Hindlimb muscle (tissue), 1 donor: ENCODE measurements around the gene MYLK2. TPM values are rescaled to one million over a fixed set of nuclear protein-coding genes. Genes with fewer than 3 reads are reported as not detected.
"Not testable (repeated sequence)": the region's sequence is repeated elsewhere in the genome, so short reads cannot be mapped to it uniquely, and the experiment has no call there.

Experiments used
- DNase-seq: peaks from one replicate; pipeline ENCODE4 v3.0.0-alpha.2; 2013
- polyA plus RNA-seq: library from polyadenylated mRNA; unstranded; fragments of 120-200 nt; gene quantifications from one replicate; pipeline ENCODE4 v1.2.1, GENCODE V29; 2013; ENCODE audit not compliant: insufficient read length

The MYLK2 gene
- polyA plus RNA-seq, 1 donor, result 54.0 TPM

GRCh38 chr20:31816221-31816620 is 2.9 kb upstream of the MYLK2 start:
- DNase-seq, result no peak

GRCh38 chr20:31817461-31817860 is 1.7 kb upstream of the MYLK2 start:
- no peak for DNase-seq

GRCh38 chr20:31818376-31818908 is 714 bp upstream of the MYLK2 start:
- DNase-seq, result no peak

- no peak for DNase-seq
Measured at GRCh38 chr20:31820228-31820627, 1.1 kb downstream of the MYLK2 start.

GRCh38 chr20:31821427-31821826 is 2.3 kb downstream of the MYLK2 start:
- no peak for DNase-seq

- peak; percentile 75 for DNase-seq
Measured at GRCh38 chr20:31822421-31823330, 3.5 kb downstream of the MYLK2 start.

- no peak for DNase-seq
Measured at GRCh38 chr20:31823360-31824124, 4.4 kb downstream of the MYLK2 start.

GRCh38 chr20:31824125-31824485 is 4.9 kb downstream of the MYLK2 start:
- no peak for DNase-seq

GRCh38 chr20:31824554-31825313 is 5.6 kb downstream of the MYLK2 start:
- DNase-seq, result no peak

- no peak for DNase-seq
Measured at GRCh38 chr20:31826074-31826473, 6.9 kb downstream of the MYLK2 start.

- no peak for DNase-seq
Measured at GRCh38 chr20:31827059-31827458, 7.9 kb downstream of the MYLK2 start.

GRCh38 chr20:31828016-31828415 is 8.9 kb downstream of the MYLK2 start:
- not testable (repeated sequence) for DNase-seq

- DNase-seq, result no peak
Measured at GRCh38 chr20:31829731-31830130, 10.6 kb downstream of the MYLK2 start.

- DNase-seq, result no peak
Measured at GRCh38 chr20:31830406-31830981, 11.3 kb downstream of the MYLK2 start.

- no peak for DNase-seq
Measured at GRCh38 chr20:31831211-31831610, 12.1 kb downstream of the MYLK2 start.

GRCh38 chr20:31831771-31832306 is 12.7 kb downstream of the MYLK2 start:
- DNase-seq, result no peak

GRCh38 chr20:31833130-31833930 is 14.2 kb downstream of the MYLK2 start:
- no peak for DNase-seq

GRCh38 chr20:31833931-31834521 is 14.9 kb downstream of the MYLK2 start:
- no peak for DNase-seq

GRCh38 chr20:31835554-31835953 is 16.4 kb downstream of the MYLK2 start:
- DNase-seq, result no peak

GRCh38 chr20:31835977-31836852 is 17.1 kb downstream of the MYLK2 start:
- no peak for DNase-seq
